ENCODE measurements around the gene LUZP2.

DNA sequence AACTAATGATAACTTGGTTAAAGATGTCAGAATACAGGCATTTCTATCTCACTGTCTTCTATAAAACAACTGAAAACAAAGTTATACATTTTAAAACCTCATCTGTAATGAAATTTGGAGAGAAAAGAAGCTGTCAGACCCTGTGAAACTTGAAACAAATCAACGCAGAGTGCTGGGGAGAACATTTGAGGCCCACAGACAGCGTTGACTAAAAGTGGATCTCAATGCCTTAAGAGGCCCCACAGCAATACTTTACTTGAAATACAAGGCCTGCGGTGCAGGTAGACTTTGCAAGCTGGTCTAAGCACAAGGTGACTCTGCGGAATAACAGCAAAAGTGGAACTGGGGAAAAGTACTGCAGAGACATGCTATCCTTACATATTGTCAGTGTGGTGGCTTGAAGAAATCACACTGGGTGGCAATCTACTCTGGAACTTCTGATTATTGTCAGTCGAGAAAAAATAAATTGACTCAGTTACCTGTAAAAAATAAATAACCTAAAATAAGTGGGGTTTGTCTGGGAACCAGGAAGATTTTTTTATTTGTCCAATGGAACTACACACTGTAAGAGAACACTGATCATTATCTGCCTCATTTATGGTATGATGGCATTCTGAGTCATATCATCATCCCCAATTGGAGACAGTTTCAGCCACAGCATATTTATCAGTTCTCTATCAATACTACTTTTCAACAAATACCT is 138.9 kb downstream of the LUZP2 start:
- TF ChIP-seq GATA2 (IDR thresholded peaks at IDR 0.05; ENCODE audit: low read depth, low read length): no peak
- TF ChIP-seq GATA3 (IDR thresholded peaks at IDR 0.05; ENCODE audit: low read depth, low read length): no peak
